RKO (cell line): ENCODE results near the gene CELA3A.
"Not testable (repeated sequence)": the region's sequence is repeated elsewhere in the genome, so short reads cannot be mapped to it uniquely, and the experiment has no call there.

Experiments used
- DNase-seq: peaks from one replicate; pipeline ENCODE4 v3.0.0-alpha.2; 2016; ENCODE audit warnings: low spot score

Gene CELA3A, protein sequence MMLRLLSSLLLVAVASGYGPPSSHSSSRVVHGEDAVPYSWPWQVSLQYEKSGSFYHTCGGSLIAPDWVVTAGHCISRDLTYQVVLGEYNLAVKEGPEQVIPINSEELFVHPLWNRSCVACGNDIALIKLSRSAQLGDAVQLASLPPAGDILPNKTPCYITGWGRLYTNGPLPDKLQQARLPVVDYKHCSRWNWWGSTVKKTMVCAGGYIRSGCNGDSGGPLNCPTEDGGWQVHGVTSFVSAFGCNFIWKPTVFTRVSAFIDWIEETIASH

DNA sequence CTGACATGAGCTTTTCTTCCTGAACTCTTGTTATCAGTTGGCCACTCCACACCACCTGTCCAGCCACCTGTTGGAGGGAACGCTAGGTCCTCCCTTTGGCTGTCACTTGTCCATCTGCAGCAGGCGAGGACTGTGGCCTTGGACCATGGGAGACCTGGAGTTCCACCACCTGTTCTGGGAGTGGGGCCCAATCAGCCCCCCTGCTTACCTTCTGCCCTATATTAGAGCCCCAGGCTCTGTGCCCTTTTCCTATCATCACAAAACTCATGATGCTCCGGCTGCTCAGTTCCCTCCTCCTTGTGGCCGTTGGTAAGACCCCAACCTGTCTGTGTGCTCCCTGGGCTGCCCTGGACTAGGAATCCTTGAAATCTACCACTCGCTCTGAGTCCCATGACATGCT, at the start of gene CELA3A:
Gene CELA3A (plus strand): TSS at position 249 of the 400 bp plus-strand sequence. CDS start 18 bp downstream, at position 267.
- no peak for DNase-seq

DNA sequence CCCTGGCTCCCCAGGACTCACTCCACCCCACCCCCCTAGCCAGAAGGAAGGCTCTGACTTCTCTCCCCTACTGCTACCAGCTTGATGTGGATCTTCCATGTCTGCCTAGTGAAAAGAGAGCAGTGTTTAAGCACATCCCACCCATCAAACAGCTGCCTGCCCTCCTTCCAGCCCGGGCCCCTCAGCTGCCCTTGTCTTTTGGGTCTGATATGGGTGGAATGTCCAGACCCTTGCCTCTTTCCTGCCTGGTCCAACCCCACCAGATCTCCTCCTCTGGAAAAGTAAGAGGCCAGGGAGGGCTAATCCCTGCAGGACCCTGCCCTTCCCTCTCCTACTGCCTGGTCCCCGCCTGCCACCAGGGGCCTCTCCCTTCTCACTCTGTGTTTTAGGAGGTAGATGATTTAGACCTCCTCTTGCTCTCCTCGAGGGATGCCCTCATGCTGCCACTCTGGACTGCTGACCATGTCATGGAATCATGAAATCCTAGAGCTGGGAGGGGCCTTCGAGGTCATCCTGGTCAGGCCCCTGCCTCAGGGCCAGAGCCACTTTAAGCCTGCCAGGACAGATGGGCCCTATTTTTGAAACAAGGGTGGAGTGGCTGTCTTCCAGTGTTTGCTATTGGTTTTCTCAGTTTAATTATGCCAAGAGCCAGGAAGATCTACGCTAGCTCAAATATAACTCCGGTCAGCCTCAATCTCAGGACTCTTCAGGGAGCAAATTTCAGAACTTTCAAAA, 48.5 kb upstream of the CELA3A start:
- DNase-seq, result no peak

DNA sequence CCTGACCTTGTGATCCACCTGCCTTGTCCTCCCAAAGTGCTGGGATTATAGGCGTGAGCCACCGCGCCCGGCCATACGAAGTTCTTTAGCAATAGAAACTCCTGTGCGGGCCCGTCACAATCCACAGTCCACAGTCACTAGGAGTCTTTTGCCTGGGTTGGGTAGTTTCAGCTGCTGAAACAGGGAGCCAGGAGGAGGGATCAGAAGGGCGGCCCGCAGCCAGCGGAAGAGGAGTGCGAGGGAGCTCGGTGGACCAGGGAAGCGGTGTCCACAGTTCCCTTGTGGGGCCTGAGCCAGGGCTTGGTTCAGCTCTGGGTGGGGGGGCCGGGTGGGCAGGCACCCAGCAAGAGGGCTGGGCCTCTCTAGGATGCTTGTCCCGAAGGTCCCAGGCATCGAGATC, 46.4 kb upstream of the CELA3A start:
- DNase-seq, result no peak

DNA sequence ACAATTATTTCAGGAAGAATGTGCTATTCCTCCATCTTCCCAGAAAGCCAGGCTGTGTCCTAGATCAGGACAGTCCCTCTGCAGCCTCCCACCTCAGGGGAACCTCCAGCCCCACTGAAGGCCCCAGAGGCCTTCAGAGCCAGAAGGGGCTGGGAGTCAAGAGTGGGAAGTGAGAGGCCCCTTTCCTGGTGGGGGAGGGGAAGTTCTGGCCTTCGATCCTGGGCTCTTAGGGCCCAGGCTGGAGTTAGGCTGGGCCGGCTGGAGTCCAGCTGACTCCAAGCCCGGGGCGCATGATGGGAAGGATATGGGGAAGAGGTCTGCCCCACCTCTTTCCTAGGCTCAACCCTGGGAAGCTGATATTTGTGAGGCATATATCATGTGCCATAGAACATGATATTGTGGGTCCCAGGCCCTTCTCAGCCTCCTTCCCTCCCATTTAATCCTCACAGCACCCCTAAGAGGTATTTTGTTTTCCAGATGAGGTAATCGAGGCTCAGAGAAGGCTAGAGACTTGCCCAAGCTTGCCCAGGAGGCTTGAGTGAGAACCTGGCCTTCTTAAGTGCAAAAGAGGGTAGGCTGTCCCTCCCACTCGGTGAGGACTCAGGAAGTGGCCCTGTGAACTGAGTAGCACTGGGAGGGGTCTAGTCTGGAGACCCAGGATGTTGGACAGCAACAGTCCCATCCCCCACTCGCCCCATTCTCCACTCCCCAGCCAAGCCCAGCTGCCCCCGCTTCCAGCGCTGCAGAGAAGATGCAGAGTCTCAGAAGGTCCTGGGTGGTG, 45.8 kb upstream of the CELA3A start:
- no peak for DNase-seq

DNA sequence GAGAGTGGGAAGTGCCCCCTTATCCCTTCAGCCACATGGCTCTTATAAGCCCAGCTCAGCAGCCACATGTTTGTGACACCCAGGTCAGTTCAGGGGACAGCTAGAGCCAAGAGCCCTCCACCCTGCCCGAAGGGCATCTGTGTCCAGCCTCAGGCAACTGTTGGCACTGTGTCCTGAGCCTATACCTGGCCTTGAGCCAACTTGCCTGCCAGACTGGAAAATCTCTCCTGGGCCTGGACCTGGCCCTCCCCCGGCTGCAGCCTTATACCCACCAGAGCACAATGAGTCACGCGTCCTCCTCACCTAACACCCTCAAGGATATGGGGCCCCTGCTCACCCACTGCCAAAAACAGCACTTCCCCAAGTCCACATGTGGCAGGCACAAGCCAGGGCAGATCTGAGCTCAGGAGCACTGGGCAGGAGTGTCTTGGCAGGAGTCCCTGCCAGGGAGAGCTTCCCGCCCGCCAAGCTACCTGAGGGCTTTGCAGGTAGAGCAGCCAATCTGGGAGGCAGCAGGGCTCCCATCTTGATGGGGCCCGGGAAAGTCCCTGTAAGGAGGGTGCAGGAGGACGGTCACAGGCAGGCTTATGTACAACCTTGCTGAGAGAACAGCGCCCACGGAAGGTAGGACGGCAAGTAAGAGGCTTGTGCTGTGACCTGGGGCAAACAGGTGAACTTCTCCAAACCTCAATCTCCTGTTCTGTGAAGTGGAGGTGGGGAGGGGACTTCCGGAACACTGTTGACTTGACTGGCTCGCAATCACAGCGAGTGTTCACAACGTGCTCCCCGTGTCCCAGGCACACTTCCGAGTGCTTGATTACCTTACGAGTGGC, 44.5 kb upstream of the CELA3A start:
- no peak for DNase-seq

DNA sequence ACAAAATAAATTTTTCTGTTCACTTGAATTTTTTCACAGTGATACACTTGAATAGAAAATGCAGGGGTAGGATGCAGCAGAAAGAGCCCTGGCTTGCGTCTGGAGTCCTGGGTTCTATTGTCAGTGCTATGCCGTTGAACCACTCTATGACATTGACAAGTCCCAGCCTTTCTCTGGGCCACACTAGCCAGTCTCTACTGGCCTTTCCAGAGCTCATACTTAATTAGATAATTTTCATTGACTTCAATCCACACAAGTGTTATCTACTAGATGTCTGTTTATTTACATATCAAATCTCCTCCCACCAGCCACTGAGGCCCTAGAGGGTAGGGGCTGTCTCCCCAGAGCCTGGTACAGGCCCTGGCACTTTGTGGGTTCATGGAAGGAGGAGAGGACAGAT, 40.1 kb upstream of the CELA3A start:
- DNase-seq, result no peak

DNA sequence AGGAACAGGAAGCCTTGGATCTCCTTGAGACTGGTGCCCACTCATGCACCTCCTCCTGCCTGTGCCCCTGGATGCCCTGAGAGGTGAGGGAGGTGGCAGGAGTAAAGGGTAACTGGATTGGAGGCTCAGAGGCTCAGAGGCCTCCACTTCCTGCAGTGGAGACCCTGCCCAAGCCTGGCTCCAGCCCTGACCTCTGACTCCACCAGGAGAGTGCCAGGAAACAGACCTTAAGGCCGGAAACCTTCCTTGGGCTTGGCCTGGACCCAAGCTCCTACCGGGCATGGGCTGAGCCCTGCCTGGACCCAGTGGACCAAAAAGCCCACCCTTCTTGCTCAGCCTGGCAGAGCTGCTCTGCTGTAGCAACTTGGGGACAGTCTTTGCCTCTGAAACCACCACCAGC, 39.7 kb upstream of the CELA3A start:
- no peak for DNase-seq

DNA sequence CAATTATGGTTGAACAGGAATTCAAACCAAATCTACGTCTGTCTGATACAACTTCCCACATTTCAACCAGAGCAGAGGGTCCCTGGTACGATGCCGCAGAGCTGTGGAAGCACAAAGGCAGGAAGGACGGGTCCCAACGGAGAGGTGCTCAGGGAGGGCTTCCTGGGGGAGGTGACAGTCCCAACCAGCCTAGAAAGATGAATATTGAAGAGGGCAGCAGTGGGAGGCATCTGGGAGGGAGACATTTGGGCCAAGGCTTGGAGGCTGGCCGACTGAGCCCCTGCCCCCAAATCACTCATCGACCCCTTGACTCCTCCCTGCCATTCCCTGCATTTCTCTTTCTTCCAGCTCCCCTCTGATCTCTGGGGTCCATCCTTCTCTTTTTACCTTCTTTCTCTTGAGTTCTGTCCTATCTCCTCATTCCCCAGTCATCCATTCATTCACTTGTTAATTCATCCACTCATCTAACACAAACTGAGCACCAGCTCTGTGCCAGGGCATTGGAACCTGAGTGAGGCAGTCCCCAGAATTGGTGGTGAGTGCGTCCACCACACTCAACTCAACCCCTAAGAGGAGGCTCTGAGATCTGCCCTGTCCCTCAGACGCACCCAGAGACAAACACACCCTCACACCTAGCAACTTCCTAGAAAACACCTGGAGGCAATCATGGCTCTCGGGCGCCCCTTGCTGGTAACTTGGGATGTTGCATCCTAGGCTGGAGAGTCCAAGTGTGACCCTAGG, 37.8 kb upstream of the CELA3A start:
- peak; percentile 55 for DNase-seq

DNA sequence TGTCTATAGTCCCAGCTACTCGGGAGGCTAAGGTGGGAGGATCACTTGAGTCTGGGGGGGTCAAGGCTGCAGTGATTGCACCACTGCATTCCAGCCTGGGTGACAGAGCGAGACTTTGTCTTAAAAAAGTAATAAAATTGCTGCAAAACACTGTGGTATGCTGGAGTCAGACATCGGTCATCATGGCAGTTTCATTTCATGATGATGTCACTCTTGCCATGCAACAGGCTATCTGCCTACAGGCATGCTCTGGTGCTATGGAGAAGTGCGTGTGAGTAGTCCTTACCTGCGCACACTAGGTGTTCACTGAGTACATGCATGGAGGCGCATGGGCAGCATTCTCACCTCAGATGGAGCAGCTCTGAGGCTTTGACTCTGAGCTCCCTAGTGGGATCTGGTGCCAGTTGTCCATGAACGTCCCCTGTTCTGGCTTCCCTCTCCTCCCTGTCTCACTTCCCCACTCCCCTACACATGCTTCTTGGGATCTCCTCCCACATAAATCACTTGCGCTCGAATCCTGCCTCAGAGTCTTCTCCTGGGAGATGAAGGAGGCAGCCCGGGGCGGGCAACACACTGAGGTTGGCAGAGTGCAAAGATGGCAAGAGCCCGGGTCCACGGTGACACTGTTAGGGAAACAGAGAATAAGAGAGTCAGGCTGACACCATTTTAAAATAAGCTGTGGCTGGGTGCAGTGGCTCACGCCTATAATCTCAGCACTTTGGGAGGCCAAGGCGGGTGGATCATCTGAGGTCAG, 35.0 kb upstream of the CELA3A start:
- peak; percentile 66 for DNase-seq

DNA sequence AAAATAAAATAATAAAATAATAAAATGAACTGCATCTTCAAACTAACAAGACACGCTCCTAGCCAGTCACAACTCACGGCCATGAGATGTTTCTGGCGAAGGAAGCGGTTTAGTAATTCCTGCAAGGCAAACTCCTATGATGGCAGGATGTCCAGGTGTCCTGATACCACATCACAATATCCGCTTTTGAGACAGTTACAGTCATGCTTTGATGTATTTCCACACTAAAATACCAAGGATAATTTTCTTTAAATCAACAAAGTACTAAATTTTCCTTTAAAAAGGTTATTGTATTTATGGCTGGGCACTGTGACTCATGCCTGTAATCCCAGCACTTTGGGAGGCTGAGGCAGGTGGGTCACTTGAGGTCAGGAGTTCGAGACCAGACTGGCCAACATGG, 34.2 kb upstream of the CELA3A start:
- not testable (repeated sequence) for DNase-seq

DNA sequence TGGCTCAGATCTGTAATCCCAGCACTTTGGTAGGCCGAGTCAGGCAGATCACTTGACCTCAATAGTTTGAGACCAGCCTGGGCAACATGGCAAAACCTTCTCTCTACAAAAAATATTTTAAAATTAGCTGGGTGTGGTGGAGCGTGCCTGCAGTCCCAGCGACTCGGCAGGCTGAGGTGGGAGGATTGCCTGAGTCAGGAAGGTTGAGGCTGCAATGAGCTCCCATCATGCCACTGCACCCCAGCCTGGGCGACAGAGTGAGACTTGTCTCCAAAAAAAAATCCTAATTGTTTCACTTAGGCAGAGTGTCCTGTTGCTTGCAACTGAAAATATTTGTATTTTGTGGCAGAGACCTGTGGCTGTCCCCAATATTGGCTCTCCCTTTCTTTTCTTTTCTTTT, 32.4 kb upstream of the CELA3A start:
- DNase-seq, result not testable (repeated sequence)

DNA sequence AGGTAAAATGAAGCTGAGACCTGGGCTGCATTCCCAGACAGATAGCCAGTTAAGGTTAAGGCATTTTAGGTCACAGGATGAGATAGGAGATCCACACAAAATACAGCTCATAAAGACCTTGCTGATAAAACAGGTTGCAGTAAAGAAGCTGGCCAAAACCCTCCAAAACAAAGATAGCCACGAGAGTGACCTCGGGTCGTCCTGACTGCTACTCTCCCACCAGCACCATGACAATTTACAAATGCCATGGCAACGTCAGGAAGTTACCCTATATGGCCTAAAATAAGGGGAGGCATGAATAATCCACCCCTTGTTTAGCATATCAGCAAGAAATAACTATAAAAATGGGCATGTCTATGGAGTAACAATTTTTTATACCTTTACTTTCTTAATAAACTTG, 30.9 kb upstream of the CELA3A start:
- DNase-seq, result not testable (repeated sequence)

DNA sequence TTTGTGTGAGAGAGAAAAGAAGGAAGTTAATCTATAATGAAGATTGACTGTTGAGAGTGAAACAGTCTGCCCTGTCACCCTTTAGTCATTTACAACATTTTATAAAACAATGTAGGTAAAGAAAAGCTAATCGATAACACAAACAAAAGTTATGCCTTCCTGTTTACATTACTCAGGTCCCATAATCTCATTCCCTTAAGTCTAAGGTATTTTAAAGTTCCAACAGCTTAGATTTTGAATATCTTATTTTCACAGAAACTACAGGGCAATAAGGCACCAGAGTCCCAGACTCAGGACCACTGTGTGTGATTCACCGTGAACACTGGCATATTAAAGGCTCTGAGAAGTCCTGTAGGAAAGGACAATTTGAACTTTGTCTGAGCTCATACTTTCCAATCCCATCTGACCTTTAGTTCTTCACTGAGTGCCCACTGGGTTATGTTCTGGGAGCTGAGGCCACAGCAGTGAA, 28.4 kb upstream of the CELA3A start:
- not testable (repeated sequence) for DNase-seq

DNA sequence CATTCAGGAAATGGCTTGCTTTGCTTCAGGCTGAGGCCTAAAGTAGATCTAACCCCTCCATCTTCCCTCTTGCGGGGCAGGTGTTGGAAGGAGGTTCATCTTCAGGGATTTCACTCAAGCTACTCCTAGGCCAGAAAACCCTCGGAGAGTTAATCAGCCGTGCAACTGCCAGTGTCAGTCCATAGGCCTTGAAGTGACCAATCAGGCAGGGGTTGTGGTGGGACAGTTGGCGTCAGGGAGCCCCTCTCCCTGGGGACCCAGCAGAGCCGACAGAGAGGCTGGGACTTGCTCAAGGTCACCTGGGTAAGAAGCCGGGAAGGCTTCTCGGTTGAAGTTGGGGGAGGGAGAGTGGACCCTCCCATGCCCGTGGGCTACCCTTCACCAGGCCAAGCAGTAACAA, 27.5 kb upstream of the CELA3A start:
- DNase-seq, result not testable (repeated sequence)

DNA sequence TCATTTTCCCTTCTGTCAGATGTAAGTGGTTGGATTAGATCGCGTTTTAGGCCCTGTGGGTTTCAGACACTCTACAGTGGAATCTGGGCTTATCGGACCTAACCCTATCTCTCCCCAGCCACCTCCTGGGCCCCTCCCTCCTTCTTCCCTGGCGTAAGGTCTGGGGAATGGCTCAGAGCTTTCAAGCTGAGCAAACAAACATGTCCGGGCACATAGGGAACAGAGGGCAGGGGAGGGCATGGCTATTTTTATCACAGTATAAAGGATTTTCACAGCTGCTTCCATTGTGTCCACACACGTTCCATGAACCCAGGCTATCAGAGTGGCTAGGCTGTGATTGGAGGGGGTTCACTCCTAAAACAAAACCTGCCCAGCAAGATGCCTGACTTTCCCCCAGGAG, 26.8 kb upstream of the CELA3A start:
- DNase-seq, result not testable (repeated sequence)

DNA sequence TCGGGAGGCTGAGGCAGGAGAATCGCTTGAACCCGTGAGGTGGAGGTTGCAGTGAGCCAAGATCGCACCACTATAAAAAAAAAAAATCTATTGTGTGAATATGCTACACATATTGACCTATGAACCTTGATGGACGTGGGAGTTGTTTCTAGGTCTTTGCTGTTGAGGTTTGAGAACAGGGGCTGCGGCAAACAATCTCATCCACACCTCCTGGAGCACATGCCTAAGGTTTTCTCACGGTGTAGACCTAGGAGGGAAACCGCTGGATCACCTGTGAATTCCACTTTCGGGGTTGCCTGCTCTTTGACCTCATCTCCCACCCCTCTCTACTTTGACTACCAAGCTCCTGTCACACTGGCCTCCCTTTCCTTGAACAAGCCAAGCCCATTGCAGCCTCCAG, 26.2 kb upstream of the CELA3A start:
- not testable (repeated sequence) for DNase-seq

DNA sequence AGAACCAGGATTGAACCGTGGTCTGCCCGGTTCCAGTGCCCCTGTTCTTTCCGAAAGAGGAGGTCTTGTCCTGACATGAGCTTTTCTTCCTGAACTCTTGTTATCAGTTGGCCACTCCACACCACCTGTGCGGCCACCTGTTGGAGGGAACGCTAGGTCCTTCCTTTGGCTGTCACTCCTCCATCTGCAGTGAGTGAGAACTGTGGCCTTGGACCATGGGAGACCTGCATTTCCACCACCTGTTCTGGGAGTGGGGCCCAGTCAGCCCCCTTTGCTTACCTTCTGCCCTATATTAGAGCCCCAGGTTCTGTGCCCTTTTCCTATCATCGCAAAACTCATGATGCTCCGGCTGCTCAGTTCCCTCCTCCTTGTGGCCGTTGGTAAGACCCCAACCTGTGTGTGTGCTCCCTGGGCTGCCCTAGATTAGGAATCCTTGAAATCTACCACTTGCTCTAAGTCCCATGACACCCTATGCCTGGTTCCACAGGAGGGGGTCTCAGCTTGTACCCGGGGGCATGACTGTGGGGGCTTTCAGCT, 24.7 kb upstream of the CELA3A start, which contains the start of gene CELA3B:
Gene CELA3B (plus strand): TSS at position 320 of the 537 bp plus-strand sequence. CDS start 18 bp downstream, at position 338.
- DNase-seq, result not testable (repeated sequence)

DNA sequence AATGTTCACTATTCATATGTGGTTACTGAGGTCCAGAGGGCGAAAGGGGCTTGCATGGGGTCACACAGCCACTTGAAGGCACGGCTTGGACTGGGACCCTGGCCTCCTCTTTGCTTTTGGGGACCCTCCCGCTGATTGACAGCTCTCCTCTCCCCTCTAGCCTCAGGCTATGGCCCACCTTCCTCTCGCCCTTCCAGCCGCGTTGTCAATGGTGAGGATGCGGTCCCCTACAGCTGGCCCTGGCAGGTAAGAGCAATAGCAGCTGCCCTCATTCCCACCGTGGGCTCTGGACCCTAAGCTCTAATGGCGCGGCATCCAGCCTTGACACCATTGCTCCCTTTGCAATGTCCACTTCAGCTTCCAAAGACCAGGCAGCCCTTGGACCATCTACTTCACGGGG, 23.2 kb upstream of the CELA3A start:
- not testable (repeated sequence) for DNase-seq

DNA sequence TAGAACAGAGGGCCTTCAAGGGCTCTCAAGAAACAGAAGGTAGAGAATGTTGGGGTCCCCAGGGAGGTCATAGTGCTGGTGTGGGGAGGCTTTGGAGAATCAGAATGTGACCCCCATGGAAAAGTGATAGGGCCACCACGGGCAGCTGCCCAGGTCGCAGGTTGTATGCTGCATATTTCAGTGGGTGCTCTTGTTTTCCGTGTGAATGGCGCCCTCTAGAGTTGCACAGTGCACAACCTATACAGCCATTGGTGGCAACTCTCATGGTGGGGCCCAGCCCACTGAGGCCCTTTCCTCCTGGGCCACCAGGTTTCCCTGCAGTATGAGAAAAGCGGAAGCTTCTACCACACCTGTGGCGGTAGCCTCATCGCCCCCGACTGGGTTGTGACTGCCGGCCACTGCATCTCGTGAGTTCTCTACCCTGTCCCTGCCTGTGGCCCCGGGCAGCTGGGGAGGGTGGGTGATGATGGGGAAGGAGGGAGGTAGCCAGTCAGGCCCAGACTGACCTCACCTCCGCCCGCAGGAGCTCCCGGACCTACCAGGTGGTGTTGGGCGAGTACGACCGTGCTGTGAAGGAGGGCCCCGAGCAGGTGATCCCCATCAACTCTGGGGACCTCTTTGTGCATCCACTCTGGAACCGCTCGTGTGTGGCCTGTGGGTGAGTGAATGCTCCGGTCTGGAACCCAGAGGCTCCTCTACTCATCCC, 20.8 kb upstream of the CELA3A start:
- not testable (repeated sequence) for DNase-seq
